GM18861 (cell line): Measurements from ENCODE around the gene SYNGAP1.
A peak's percentile ranks its signal among the peaks of the same experiment; 100 is the strongest.

ENCODE experiments used
- ATAC-seq: cut with Tn5 transposase; IDR thresholded peaks from one replicate; pipeline ENCODE4 v1.9.1; 2021; ENCODE audit not compliant: unreplicated experiment

Gene SYNGAP1

DNA sequence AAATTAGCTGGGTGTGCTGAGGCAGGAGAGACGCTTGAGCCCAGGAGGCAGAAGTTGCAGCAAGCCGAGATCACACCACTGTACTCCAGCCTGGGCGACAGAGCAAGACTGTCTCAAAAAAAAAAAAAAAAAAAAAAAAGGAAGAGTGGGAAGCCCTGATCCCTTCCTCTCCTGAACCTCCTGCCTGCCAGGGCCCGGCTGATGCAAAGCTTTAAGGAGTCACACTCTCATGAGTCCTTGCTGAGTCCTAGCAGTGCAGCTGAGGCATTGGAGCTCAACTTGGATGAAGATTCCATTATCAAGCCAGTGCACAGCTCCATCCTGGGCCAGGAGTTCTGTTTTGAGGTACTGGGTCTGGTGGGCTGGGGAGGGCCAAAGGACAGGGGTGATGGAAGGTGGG is 15.1 kb downstream of the SYNGAP1 start:
- ATAC-seq, result no peak

- ATAC-seq, result no peak
Observed at GRCh38 chr6:33437666-33438065, 17.8 kb downstream of the SYNGAP1 start.

DNA sequence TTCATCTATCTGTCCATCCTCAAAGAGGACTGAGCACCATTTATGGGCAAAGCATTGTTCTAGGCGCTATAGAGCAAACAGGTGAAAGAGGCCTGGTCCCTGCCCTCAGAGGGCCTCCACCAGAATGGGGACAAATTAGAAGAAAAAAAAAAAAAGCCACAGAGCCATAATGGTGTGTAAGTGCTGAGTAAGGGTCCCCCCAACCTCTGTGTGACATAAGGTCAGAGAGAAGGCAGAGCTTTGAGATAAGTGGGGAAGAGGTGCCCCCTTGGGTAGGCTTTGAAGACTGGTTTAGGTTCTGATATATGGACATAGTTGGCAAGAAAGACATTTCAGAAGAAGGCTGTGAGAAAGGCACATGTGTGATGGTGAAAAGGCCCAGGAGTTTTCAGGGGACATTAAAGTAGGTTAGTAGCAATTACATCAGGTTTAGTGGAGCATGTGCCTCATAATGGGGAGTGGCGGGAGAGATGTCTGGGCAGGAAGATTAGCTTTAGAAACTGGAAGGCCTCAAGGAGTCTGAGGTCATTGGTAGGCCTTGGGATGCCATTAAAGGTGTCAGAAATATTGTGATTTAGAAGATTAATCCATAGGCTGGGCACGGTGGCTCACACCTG is 19.2 kb downstream of the SYNGAP1 start:
- ATAC-seq, result no peak

DNA sequence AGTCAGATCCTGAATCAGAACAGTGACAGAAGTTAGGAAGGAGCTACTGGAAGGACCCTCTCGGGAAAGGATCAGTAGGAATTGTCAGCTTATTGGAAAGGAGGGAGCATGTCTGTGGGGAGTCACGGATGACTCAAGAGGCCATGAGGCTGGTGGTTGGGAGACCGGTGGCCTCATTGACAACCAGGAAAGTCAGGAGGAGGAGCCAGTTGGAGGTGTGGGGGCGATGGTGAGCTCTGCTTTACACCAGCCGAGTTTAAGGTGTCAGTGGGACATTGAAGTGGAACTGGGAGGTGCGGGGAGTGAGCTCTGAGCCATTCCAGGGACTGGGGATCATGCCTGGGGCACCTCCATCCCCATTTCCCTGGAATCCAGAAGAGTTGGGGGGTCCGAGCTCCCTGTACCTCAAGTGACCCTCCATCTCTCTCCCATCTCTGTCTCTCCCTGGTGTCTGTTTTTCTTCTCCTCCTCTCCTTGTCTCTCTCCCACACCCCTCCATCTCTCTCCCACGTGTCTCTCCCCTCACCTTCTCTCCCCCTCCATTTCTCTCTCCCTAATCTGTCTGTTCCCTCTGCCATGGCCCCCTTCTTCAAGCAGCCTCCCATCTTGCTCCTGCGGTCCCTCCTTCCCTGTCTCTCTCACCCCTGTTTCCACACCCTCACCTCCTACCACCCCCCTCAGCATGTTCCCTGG is 20.2 kb downstream of the SYNGAP1 start:
- ATAC-seq, result no peak

GRCh38 chr6:33440649-33441309 is 20.9 kb downstream of the SYNGAP1 start:
- no peak for ATAC-seq

DNA sequence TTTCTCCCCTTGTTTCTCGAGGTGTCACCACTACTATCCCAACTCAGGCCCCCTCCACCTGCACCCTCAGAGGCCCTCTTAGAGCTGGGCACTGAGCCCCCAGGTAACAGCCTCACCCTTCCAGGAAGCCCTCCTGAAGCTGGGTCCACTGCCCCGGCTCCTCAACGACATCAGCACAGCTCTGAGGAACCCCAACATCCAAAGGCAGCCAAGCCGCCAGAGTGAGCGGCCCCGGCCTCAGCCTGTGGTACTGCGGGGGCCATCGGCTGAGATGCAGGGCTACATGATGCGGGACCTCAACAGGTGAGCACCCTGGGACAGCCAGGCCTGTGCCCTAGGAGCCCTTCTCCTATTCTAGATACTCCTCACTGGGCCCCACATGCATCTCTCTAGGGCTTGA is 21.6 kb downstream of the SYNGAP1 start:
- no peak for ATAC-seq

- no peak for ATAC-seq
Observed at GRCh38 chr6:33442283-33442682, 22.4 kb downstream of the SYNGAP1 start.

DNA sequence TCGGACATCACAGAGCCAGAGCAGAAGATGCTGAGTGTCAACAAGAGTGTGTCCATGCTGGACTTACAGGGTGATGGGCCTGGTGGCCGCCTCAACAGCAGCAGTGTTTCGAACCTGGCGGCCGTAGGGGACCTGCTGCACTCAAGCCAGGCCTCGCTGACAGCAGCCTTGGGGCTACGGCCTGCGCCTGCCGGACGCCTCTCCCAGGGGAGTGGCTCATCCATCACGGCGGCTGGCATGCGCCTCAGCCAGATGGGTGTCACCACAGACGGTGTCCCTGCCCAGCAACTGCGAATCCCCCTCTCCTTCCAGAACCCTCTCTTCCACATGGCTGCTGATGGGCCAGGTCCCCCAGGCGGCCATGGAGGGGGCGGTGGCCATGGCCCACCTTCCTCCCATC is 23.2 kb downstream of the SYNGAP1 start:
- no peak for ATAC-seq

DNA sequence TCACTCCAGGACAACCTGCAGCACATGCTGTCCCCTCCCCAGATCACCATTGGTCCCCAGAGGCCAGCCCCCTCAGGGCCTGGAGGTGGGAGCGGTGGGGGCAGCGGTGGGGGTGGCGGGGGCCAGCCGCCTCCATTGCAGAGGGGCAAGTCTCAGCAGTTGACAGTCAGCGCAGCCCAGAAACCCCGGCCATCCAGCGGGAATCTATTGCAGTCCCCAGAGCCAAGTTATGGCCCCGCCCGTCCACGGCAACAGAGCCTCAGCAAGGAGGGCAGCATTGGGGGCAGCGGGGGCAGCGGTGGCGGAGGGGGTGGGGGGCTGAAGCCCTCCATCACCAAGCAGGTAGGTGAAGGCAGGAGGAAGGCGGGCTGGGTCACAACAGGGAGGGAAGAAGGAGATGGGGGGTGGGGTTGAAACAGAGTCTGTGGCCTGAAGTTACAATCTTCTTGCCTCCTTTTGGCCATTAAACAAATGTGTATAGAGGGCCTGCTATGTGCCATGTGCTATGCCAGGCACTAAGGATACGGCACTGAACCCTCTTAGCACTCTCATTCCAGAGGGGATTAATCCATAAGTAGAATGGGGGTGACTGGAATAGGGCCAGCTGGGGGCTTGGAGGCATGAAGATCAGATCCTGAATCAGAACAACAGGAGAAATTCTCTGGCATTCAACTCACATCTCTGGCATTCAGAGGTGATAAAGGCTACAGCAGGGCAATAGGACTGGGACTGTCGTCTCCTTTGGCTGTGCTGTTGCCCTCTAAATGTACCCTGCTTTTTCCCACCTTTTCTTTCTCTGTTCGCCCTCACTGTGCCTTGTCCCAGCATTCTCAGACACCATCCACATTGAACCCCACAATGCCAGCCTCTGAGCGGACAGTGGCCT is 24.0 kb downstream of the SYNGAP1 start:
- ATAC-seq, result no peak

GRCh38 chr6:33445119-33445603 is 25.3 kb downstream of the SYNGAP1 start:
- ATAC-seq, result no peak

GRCh38 chr6:33446356-33446755 is 26.5 kb downstream of the SYNGAP1 start:
- no peak for ATAC-seq

DNA sequence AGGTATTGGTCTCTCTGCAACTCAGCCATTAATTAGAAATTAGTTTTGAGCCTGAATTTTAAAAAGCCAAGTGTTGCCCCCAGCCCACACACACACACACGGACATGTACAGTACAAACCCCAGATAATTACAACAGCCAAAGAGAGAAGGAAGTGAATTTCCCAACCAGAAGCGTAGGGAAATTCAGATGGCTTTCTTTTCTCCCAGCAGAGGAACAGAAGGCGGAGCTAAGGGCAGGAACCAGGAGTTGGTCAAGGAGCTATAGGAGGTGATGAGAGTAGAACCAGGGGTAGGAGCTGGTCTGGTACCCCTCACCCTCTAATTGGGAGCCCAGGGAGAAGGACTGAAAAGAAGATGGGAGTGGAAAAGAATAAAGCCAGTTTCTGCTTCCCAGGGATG is 30.6 kb downstream of the SYNGAP1 start:
- ATAC-seq, result no peak

DNA sequence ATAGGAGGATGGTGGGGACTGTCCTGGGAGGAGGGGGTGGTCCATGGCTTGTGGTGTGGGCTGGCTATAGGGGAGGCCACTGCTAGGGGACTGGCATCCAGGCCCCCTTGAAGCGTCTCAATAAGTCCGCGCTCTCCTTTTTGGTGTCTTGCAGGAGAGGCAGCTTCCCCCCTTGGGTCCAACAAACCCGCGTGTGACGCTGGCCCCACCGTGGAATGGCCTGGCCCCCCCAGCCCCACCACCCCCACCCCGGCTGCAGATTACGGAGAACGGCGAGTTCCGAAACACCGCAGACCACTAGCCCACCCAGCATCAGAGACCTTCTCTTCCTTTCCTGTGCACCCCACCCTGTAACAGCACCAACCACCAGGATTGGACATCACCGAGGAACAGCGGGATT is 31.7 kb downstream of the SYNGAP1 start:
- no peak for ATAC-seq

GRCh38 chr6:33452496-33452895 is 32.6 kb downstream of the SYNGAP1 start:
- no peak for ATAC-seq

GRCh38 chr6:33453393-33454008 is 33.6 kb downstream of the SYNGAP1 start:
- no peak for ATAC-seq

DNA sequence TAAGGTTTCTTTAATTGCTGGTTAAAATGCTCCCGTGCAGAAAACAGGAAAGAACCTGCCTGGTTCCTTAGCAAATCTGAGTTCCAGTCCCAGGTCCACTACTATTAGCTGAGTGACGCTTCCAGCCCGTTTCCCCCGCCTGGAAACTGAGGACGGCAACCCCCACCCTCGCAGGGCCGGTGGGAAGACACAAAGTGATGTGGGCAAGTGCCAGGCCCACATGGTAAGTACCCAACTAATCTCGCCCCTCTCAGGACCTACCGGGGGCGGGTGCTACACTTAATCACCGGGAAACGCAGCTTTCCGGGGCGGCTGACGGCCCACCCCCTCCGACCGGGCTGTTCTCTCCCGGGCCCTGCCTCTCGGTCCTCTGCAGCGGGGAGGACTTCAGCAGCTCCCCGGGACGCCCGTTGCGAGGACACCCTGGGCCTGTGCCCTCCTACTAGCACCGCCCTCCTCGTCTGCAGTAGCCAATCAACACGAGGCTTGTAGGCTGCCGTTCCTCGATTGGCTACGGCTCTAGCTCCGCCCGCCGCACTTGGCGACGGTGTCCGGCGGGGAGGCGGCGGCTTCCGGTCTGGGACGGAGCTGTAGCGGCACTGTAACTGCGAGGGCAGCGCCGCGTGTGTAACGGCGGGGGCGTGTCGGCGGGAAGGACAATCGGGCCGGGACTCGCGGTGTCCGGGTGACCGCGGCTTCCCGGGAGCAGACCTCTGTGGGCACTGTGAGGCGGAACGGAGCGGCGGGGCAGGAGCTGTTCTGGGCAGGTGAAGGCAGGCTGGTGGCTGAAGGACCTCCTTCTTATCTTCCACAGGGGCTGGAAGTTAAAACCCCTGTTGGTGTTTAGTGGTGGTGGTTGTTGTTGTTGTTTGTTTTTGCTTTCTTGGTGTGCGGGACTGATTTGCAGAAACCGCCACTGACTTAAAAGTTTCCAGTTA is 34.4 kb downstream of the SYNGAP1 start, which contains the start of gene ZBTB9:
ZBTB9 (plus strand) TSS at position 568 of the 938 bp plus-strand sequence. CDS start 525 bp downstream, outside the sequence.
- peak; percentile 98 for ATAC-seq

DNA sequence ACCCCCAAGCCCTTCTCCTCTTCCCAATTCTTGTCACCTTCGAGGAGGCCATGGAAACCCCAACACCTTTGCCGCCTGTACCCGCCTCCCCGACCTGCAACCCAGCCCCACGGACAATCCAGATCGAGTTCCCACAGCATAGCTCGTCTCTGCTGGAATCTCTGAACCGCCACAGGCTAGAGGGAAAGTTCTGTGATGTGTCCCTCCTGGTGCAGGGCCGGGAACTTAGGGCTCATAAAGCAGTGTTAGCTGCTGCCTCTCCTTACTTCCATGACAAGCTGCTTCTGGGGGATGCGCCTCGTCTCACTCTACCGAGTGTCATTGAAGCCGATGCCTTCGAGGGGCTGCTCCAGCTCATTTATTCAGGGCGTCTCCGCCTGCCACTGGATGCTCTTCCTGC is 35.2 kb downstream of the SYNGAP1 start:
- no peak for ATAC-seq

DNA sequence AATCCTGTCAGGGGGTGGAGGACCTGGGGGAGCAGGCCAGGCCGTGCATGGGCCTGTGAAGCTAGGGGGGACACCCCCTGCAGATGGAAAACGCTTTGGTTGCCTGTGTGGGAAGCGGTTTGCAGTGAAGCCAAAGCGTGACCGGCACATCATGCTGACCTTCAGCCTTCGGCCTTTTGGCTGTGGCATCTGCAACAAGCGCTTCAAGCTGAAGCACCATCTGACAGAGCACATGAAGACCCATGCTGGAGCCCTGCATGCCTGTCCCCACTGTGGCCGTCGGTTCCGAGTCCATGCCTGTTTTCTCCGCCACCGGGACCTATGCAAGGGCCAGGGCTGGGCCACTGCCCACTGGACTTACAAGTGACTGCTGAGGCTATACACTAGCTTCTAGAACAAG is 36.3 kb downstream of the SYNGAP1 start:
- no peak for ATAC-seq

DNA sequence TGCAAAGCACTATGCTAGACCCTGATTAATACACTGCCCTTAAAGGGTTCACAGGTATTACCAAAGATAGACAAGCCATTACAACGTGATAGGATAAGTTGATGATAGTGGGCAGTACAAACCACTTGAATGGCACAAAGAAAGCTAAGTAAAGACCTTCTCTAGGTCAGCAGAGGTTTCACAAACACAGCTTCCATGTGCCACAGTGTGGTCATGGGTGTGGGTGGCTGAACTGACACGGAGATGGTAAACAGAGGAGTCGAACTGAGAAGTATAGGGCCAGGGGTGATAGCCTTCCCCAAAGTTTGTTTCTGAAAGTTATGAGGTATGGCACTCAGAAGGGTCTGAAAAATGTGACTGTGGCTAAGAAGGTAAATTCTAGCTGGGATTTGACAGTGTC is 38.8 kb downstream of the SYNGAP1 start:
- ATAC-seq, result no peak

- ATAC-seq, result no peak
Observed at GRCh38 chr6:33459226-33459625, 39.4 kb downstream of the SYNGAP1 start.
